ENCODE results near the gene PARD6G.

Gene PARD6G

DNA sequence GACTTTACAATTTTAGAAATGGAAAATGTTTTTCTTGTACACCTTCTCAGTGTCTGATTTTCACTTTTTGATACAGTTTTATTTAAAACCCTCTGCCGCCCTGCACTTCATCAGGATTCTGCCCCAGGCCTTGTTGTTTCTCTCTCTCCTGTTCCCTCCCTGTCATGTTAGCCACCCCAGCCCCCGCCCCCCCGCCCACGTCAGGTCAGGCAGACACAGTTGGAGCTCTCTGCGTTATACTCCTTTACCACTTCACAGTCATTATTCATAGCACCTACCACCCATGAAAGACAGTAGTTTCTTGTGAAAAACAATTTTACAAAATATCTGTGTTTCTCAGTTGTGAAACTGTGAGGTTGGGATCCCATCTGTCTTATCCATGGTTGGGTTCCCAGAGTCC, 116.8 kb downstream of the PARD6G start:
- DNase-seq (ENCODE audit: low read depth, low spot score) = no peak
- H3K4me3 ChIP-seq (ENCODE audit: low read length) = no peak overlapping the region

DNA sequence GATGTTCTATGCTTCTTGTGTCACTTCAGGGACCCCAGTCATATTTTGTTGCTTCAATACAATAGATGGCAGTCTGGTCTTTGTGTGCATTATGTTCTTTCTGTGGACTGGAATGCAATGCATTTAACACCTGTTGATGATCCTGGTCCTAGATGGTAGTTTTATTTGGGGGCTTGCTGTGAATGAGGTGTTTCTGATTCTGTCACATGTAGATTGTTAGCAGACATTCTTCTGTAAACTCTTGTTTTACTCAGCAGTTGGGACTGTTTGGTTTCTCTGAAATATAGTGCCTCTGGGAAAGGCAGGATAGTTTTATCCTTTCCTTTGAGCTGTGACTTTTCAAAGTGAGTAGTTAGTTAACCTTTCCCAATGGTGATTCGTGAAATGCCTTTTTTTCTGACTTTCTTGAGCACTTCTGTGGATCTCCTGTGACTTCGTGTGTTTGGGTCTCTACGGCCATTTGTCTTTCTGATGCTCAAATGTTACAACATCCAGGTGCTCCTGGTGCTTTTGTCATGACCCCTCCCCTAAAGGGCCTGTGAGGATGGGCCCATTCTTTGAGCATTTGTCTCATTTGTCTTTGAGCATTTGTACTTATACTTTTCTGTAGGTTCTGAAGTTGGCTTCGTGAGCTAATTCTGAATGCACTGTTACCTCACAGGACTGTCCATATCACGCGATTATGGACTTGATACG, 117.5 kb downstream of the PARD6G start:
- H3K4me3 ChIP-seq (ENCODE audit: low read length) = no peak overlapping the region
- DNase-seq (ENCODE audit: low read depth, low spot score) = no peak

DNA sequence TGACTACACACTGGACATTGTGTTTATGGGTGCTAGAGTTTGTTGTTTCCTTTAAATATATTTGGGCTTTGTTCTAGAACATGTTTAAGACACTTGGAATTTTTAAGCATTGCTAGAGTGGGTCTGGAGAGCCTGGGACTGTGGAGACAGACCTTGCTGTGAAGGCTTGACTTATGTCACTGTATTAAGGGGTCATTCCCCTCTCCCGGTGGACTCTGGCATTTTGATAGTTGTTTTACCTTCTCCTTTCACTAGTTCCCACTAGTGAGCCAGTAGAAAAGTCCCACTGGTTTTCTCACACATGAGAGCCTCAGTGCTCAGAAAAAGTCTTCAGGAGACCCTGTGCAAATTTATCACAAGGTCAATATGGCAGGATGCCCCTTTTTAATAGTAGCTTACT, 119.7 kb downstream of the PARD6G start:
- DNase-seq (ENCODE audit: low read depth, low spot score) = no peak
- H3K4me3 ChIP-seq (ENCODE audit: low read length) = no peak overlapping the region

DNA sequence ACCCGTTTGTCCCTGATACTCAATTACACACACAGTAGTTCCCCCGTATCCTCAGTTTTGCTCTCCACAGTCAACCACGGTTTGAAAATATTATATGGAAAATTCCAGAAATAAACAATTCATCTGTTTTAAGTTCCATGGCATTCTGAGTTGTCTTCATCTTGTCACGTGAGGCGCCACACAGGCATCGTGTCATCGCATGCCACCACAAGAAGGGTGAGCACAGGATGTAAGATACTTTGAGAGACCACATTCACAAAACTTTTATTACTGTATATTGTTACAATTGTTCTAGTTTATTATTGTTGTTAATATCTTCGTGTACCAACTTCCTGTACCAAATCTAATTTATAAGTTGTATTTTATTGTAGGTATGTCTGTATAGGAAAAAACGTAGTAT, 120.5 kb downstream of the PARD6G start:
- no peak overlapping the region for H3K4me3 ChIP-seq (ENCODE audit: low read length)
- DNase-seq (ENCODE audit: low read depth, low spot score) = no peak

DNA sequence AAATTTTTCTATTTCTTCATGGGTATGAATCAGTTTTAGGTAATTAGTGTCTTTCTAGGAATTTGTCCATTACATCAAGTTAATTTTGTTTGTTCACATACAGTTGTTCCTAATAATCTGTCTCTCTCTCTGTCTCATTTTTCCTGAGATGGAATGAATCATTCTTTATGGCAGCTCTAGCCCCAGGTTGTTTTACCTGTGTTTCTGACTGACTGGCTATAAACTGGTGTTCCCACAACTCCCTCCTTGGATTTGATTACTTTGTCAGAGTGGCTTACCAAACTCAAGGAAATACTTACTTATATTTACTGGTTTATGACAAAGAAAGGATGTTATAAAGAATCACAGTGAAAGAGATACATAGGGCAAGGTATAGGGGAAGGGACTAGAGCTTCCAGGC, 123.2 kb downstream of the PARD6G start:
- no peak for DNase-seq (ENCODE audit: low read depth, low spot score)
- no peak overlapping the region for H3K4me3 ChIP-seq (ENCODE audit: low read length)

DNA sequence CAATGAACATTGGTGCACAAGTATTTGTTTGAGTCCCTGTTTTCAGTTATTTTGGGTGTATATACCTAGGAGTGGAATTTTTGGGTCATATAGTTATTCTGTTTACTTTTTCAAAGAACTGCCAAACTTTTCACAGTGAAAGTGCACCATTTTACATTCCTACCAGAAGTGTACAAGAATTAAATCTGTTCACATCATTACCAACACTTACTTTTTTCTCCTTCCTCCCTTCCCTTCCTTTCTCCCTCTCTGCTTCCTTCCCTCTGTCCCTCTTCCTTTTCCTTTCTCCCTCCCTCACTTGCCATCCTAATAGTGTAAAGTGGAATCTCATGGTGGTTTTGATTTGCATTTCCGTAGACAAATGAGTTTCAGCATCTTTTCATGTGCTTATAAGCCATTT, 126.4 kb downstream of the PARD6G start:
- no peak overlapping the region for H3K4me3 ChIP-seq (ENCODE audit: low read length)
- DNase-seq (ENCODE audit: low read depth, low spot score) = no peak

DNA sequence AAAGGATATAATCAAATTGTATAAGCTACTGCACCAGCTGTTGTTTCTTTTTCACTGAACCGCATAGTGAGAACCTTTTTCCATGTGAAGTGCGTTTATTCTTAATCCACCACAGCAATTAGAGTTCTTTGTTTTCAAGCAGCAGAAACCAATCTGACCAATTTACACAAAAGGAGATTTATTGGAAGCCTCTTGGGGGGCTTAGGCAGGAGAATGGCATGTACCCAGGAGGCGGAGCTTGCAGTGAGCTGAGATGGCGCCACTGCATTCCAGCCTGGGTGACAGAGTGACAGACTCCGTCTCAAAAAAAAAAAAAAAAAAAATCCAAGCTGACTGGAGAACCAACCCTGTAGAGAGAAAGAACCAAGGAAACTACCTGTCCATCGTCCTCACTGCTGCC, 128.2 kb downstream of the PARD6G start:
- DNase-seq (ENCODE audit: low read depth, low spot score) = no peak
- no peak overlapping the region for H3K4me3 ChIP-seq (ENCODE audit: low read length)

DNA sequence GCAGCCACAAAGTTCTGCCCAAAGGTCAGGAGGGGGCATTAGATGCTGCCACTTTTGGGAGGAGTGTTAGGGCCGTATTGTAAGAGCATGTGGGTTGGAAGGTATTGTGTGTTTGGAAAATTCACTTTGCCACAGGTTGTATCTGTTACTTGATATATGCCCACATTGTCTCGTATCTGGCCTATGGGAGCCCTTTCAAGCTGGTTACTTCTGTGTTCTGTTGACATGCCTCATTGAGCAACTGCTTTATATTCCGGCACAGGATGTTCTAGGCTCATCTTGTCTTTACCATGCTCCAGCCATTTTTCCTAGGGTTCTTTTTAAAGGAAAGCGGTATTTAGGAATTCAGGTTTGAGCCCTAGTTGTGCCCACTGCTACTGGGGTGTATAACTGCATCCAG, 132.3 kb downstream of the PARD6G start:
- no peak for DNase-seq (ENCODE audit: low read depth, low spot score)
- H3K4me3 ChIP-seq (ENCODE audit: low read length) = no peak overlapping the region

DNA sequence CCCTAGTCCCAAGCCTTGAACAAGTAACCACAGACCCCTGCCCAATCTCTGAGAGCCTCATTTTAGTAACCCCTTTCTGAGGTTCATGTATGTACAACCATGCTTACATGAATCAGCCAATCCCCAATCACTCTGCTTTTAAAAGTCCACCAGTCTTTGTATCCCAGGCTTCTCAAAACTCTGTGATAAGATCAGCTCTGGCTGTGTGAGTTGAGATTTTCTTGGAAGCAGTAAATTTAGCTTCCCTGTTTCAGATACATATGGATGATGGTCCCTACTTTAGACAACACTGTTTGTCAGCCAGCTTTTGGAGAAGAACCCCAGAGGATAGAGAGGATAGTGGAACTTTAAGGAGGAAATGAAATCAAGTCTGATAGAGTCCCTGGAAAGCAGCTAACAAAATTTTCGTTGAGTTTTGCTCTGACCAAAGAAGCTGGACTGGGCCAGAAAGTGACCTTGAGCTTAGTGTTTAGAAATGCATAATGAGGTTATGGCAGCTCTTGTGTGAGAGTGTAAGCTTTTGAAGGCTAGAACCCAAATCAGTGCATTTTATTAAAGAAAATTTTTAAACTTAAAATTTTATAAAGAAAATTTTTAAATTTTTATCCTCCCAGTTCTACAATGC, 134.6 kb downstream of the PARD6G start:
- DNase-seq (ENCODE audit: low read depth, low spot score) = no peak
- H3K4me3 ChIP-seq (ENCODE audit: low read length) = no peak overlapping the region

DNA sequence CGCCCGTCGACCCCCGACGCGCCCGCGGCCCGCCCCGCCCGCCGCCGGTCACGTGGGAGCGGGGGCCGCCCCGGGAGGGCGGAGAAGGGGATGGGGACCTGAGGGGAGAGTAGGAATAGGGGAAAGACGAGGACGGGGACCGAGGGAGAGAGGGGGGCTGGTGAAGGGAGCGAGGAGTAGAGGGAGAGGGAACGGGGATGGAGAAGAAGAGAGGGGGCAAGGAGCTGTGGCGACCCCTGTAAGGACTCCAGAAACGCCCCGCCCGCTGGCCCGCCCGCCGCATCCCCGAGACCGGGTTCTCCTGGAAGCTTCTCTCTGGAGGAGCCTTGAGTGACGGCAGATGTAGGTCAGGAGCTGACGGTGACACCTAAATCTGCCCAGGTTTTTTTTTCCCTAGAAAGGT, 137.6 kb downstream of the PARD6G start:
- DNase-seq (ENCODE audit: low read depth, low spot score) = no peak
- peak overlapping the region; percentile 77 for H3K4me3 ChIP-seq (ENCODE audit: low read length)

DNA sequence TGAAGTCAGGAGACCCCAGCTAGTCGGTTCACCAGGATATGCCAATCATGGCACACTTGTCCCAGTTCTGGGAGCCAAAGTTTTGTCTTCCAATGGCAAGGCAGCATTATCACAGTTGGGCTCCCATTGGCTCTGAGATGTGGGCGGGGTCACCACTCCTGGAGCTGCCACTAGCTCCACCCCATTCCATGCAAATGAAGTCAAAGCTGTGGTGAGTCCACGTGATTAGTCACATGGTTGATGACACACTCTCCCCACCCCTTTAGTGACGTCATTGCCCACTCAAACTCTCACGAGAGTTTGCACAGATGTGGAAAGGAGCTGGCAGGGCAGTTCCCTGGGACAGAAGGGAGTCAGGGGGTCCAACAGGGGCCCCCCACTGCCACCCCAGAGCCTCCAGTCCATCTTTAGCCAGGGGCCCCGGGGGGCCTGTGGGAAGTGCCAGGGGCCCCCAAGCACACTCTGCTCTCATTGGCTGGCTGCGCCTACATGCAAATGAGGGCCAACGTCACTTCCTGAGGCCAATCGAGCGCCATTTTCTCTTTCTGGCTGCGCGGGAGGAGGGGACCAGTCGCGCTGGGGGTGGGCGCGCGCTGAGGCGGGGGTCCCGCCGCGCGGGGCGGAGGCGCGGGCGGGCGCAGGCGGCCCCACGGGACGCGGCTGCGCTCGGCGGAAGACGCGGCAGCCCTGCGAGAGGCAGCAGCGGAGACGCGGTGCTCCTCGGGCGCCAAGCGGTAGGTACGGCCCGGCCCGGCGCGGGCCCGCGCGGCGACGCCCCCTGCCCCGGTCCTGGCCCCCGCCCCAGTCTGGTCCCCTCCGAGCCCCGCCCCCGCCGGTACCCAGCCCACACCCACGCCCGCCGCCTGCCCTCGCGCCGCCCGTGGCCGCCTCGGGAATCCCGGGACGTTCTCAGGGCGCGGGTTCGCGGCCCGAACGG, 138.3 kb downstream of the PARD6G start, which contains the start of gene ADNP2:
TSS of gene ADNP2 (plus strand) at position 524 of the 937 bp plus-strand sequence. CDS start 8,281 bp downstream, outside the sequence.
- peak; percentile 91 for DNase-seq (ENCODE audit: low read depth, low spot score)
- H3K4me3 ChIP-seq (ENCODE audit: low read length) = peak within 1 kb of the TSS; percentile 77

DNA sequence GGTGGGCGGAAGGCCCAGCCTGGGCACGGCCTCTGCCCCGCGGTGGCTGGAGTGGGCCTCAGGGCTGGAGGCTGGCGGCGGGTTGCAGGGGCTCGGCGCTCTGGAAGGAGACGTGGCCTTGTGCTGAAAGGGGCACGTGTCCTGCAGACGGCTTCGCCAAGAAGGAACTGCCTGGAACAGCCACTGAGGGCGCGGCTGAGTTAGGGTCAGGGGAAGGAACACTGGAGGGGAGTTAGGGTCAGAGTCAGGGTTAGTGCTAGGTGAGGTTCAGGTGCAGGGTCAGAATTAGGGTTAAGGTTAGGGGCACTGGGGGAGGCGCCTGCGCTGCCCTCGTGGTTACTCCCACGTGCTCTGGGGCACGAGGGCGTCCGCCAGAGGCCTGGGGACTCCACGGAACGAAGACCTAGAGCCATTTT, 139.2 kb downstream of the PARD6G start:
- no peak for DNase-seq (ENCODE audit: low read depth, low spot score)
- H3K4me3 ChIP-seq (ENCODE audit: low read length) = no peak overlapping the region

DNA sequence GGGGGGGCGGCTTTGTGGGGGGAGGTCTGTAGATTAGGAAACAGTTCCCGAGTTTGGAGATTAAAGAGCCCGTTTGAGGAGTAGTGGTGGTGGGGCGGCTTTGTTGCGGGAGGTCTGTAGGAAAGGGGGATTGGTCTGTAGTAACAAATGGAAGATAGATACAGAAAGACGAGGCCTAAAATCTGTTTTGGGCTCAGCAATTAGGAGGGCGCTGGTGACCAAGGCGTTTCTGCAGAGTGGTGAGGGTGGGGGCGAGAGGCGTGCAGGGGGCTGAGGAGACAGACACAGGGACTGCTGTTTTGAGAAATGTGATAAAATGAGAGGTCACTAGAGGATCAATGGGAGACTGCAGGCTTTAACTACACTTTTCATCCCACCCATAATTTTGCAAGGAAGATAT, 139.9 kb downstream of the PARD6G start:
- no peak for DNase-seq (ENCODE audit: low read depth, low spot score)
- no peak overlapping the region for H3K4me3 ChIP-seq (ENCODE audit: low read length)

All from Jurkat, Clone E6-1 (cell line).